Nephron progenitor cell (in vitro differentiated cells): Measurements from ENCODE around the gene PRPF31.

Experiments
- DNase-seq: peaks from one replicate; pipeline ENCODE4 v3.0.0; 2021
- H3K27ac Mint-ChIP-seq: 2 replicates; pipeline ENCODE4 v1.8.0; 2021; ENCODE audit warnings: mild to moderate bottlenecking, moderate library complexity, mixed read lengths
- H3K27me3 Mint-ChIP-seq: 2 replicates; pipeline ENCODE4 v1.8.0; 2021; ENCODE audit warnings: mild to moderate bottlenecking, low read depth, mixed read lengths; ENCODE audit not compliant: poor library complexity
- H3K36me3 Mint-ChIP-seq: 2 replicates; pipeline ENCODE4 v1.8.0; 2021; ENCODE audit warnings: low read depth, mixed read lengths
- H3K4me1 Mint-ChIP-seq: 2 replicates; pipeline ENCODE4 v1.8.0; 2021; ENCODE audit warnings: mixed read lengths
- H3K4me3 Mint-ChIP-seq: 2 replicates; pipeline ENCODE4 v1.8.0; 2021; ENCODE audit warnings: mild to moderate bottlenecking, moderate library complexity, mixed read lengths
- H3K9me3 Mint-ChIP-seq: 2 replicates; pipeline ENCODE4 v1.8.0; 2021; ENCODE audit warnings: mild to moderate bottlenecking, moderate library complexity, mixed read lengths
- CTCF ChIP-seq: fragments of 200-600 bp; sonication (generic); IDR thresholded peaks from 2 replicates; pipeline ENCODE4 v1.5.0; 2021; ENCODE audit warnings: antibody characterized with exemption

PRPF31 gene

GRCh38 chr19:54179921-54180461 lies 64.4 kb downstream of the PRPF31 start:
- no peaks in the 10 kb centered on the region for H3K27me3 Mint-ChIP-seq
- TF ChIP-seq CTCF, result peak; percentile 63
- peaks cover 29% of the 10 kb centered on the region for H3K36me3 Mint-ChIP-seq
- H3K27ac Mint-ChIP-seq, result peak overlapping the region; percentile 98
- peak; percentile 79 for DNase-seq
- H3K4me3 Mint-ChIP-seq, result no peak overlapping the region
- no peaks in the 10 kb centered on the region for H3K9me3 Mint-ChIP-seq
- H3K4me1 Mint-ChIP-seq, result peaks cover 17% of the 10 kb centered on the region

DNA sequence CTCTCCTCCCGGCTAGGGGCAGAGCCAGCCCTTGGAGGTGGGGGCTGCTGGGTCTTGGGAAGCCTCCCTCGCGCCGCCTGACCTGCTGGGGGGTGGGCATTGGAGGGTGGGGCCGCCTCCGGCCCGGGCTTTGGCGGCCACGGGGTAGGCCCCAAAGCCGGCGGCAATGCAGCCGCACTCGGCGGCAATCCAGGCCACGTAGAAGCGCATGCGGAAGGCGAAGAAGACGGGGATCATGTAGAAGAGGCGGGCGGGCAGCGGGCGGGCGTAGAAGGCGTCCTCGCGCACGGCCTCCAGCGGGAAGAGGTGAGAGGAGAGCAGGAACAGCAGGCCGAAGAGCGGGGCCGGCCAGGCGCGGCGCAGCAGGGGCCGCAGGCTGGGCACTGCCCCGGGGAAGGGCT lies 65.1 kb downstream of the PRPF31 start:
- DNase-seq, result no peak
- Mint-ChIP-seq H3K9me3 (no peaks in the 10 kb centered on the region), H3K27me3 (no peaks in the 10 kb centered on the region), H3K27ac (no peak overlapping the region), H3K36me3 (peaks cover 34% of the 10 kb centered on the region), H3K4me3 (no peak overlapping the region), H3K4me1 (peaks cover 17% of the 10 kb centered on the region)
- TF ChIP-seq CTCF, result no peak
